Smooth muscle cell (in vitro differentiated cells): ENCODE results near the gene C14orf93. TPM values are rescaled to one million over a fixed set of nuclear protein-coding genes. Genes with fewer than 3 reads are reported as not detected.

Source experiments
- DNase-seq: peaks from one replicate; lab custom pipeline; 2025; ENCODE audit not compliant: unreplicated experiment; lab: John Stamatoyannopoulos, UW
- H2AFZ ChIP-seq: fragments of 200-600 bp; sonication (generic); 2 replicates; pipeline ENCODE4 v1.6.0; 2016; ENCODE audit warnings: antibody characterized with exemption, low read depth, mild to moderate bottlenecking
- H3F3A ChIP-seq: fragments of 200-600 bp; sonication (generic); 2 replicates; pipeline ENCODE4 v1.6.0; 2017; ENCODE audit warnings: antibody characterized with exemption, low read depth
- H3K27ac ChIP-seq: fragments of 200-600 bp; sonication (generic); 2 replicates; pipeline ENCODE4 v1.5.1; 2016; ENCODE audit warnings: low read depth, mild to moderate bottlenecking
- H3K27me3 ChIP-seq: fragments of 200-600 bp; sonication (generic); 2 replicates; pipeline ENCODE4 v1.6.1; 2016; ENCODE audit warnings: low read depth, mild to moderate bottlenecking
- H3K36me3 ChIP-seq: fragments of 200-600 bp; sonication (generic); 2 replicates; pipeline ENCODE4 v1.5.1; 2016; ENCODE audit warnings: low read depth
- H3K4me1 ChIP-seq: fragments of 200-600 bp; sonication (generic); 2 replicates; pipeline ENCODE4 v1.5.1; 2016; ENCODE audit warnings: low read depth
- H3K4me2 ChIP-seq: fragments of 200-600 bp; sonication (generic); 2 replicates; pipeline ENCODE4 v1.6.0; 2016; ENCODE audit warnings: mild to moderate bottlenecking
- H3K4me3 ChIP-seq: fragments of 200-600 bp; sonication (generic); 2 replicates; pipeline ENCODE4 v1.5.1; 2016; ENCODE audit warnings: mild to moderate bottlenecking
- H3K79me2 ChIP-seq: fragments of 200-600 bp; sonication (generic); 2 replicates; pipeline ENCODE4 v1.6.0; 2016; ENCODE audit warnings: low read depth, mild to moderate bottlenecking
- H3K9ac ChIP-seq: fragments of 200-600 bp; sonication (generic); 2 replicates; pipeline ENCODE4 v1.6.0; 2016; ENCODE audit warnings: low read depth
- H3K9me3 ChIP-seq: fragments of 200-600 bp; sonication (generic); replicated peaks from 2 replicates; pipeline ENCODE4 v1.5.1; 2016; ENCODE audit warnings: low read depth
- H4K20me1 ChIP-seq: fragments of 200-600 bp; sonication (generic); 2 replicates; pipeline ENCODE4 v1.6.0; 2016; ENCODE audit warnings: low read depth
- CTCF ChIP-seq: fragments of 200-600 bp; sonication (generic); IDR thresholded peaks from 2 replicates; pipeline ENCODE4 v1.5.1; 2017; ENCODE audit warnings: borderline replicate concordance, mild to moderate bottlenecking, antibody characterized with exemption; ENCODE audit not compliant: insufficient read depth, poor library complexity, severe bottlenecking
- WGBS: methylation state at CpG from one replicate; pipeline ENCODE4 v1.1.7; 2016; ENCODE audit warnings: low lambda C conversion rate; 5-methylcytosine and 5-hydroxymethylcytosine counted together
- polyA plus RNA-seq: library from polyadenylated mRNA; unstranded; fragments of >200 nt; fragmentation: Nextera tagmentation; extraction: Ambion mirVana; gene quantifications from 2 replicates; pipeline ENCODE4 v1.2.1, GENCODE V29; 2016
- total RNA-seq: library from RNA; depleted of rRNA; stranded (reverse); fragments of >200 nt; gene quantifications from 2 replicates; pipeline ENCODE4 v1.2.3, GENCODE V29; 2014

Gene C14orf93
- total and polyA plus RNA-seq, 2 experiments from 2014 or later, result 6.7 to 10.2 TPM

- peak overlapping the region; percentile 95 for H2AFZ ChIP-seq
- peaks cover 3% of the 10 kb centered on the region for H3F3A ChIP-seq
- H3K9ac ChIP-seq, result peak overlapping the region; percentile 47
- DNase-seq, result no peak
- H4K20me1 ChIP-seq, result no peaks in the 10 kb centered on the region
- peaks cover 11% of the 10 kb centered on the region for H3K4me1 ChIP-seq
- peak overlapping the region; percentile 66 for H3K4me3 ChIP-seq
- TF ChIP-seq CTCF, result no peak
- H3K36me3 ChIP-seq, result no peaks in the 10 kb centered on the region
- peak overlapping the region; percentile 42 for H3K27ac ChIP-seq
- no peaks in the 10 kb centered on the region for H3K27me3 ChIP-seq
- H3K4me2 ChIP-seq, result peak overlapping the region; percentile 86
- no peaks in the 10 kb centered on the region for H3K79me2 ChIP-seq
- WGBS, result 25% methylated on average over 8 of the region's 8 CpGs
- no peaks in the 10 kb centered on the region for H3K9me3 ChIP-seq
These were observed 432 bp downstream of the C14orf93 start for GRCh38 chr14:23009483-23009938.

DNA sequence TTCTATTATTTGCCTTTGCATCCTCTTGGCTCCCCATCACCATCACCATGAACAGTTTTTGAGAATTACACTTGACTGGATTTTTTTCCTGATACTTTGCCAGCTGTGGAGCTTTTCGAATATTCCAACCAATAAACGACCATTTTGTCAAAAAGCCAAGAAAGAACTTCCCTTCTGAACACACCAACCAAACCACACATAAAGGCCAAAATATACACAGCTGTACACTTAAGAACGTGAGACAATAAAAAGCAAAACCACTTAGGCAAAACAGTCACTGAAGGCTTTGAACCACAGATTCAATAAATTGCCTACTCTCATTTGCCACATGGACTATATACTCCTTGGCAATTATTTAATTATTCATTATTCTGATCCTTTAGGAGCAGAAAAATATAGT is 1.1 kb downstream of the C14orf93 start:
- H2AFZ ChIP-seq, result no peak overlapping the region
- no peak for DNase-seq
- no peak overlapping the region for H3K27ac ChIP-seq
- no peak for TF ChIP-seq CTCF
- no peaks in the 10 kb centered on the region for H3K27me3 ChIP-seq
- H3K79me2 ChIP-seq, result no peaks in the 10 kb centered on the region
- no peaks in the 10 kb centered on the region for H3K36me3 ChIP-seq
- peaks cover 3% of the 10 kb centered on the region for H3F3A ChIP-seq
- H4K20me1 ChIP-seq, result no peaks in the 10 kb centered on the region
- 77% methylated on average over 3 of the region's 3 CpGs for WGBS
- H3K9me3 ChIP-seq, result no peaks in the 10 kb centered on the region
- peaks cover 11% of the 10 kb centered on the region for H3K4me1 ChIP-seq
- peak overlapping the region; percentile 86 for H3K4me2 ChIP-seq
- no peak overlapping the region for H3K4me3 ChIP-seq
- no peak overlapping the region for H3K9ac ChIP-seq

DNA sequence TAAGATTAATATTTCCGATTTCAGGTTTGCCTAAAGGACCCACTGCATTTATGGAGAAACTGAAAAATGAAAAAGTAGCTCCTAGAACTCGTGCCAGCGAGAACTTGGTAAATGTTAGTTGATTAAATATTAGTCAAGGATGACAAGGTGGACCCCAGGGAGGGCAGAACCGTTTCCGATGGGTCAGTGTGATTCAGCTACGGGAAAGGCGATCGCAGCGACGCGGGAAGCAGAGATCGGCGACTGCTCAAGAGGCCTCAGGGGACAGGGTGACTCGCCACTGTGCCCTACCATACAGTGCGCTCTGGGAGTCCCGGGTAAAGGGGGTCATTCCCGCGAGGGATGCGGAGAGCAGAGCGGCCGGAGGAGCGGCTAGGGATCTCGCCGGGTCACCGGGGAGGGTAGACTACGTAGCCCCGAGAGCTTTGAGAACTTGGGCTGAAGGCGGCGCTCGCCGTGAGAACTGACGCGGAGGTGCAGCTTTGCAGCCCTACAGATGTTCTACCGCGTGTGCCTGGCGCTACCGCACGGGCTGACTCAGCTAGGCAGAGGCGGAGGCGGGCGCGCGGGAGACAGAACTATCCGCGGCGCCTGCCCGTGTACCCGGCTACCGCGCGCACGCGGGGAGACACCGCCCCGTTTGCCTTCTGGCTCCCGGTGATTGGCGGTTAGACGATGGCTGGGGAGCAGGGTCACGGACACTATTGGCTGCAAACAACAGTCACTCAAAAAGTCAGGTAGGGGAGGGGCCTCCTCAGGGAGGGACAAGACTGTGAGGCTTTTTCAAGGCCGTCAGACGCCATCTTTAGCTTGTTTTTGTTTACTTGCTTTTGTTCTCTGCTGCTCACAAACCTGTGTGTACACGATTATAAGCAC is 3.2 kb downstream of the C14orf93 start:
- H3K79me2 ChIP-seq, result no peaks in the 10 kb centered on the region
- H4K20me1 ChIP-seq, result no peaks in the 10 kb centered on the region
- peak overlapping the region; percentile 64 for H3K4me3 ChIP-seq
- no peak for TF ChIP-seq CTCF
- H3K36me3 ChIP-seq, result no peaks in the 10 kb centered on the region
- H3K27ac ChIP-seq, result peak overlapping the region; percentile 91
- peak overlapping the region; percentile 86 for H3K4me2 ChIP-seq
- peak; percentile 82 for DNase-seq
- H3K9me3 ChIP-seq, result no peaks in the 10 kb centered on the region
- H2AFZ ChIP-seq, result peak overlapping the region; percentile 99
- peaks cover 3% of the 10 kb centered on the region for H3F3A ChIP-seq
- WGBS, result 2% methylated on average over 62 of the region's 62 CpGs
- peak overlapping the region; percentile 82 for H3K9ac ChIP-seq
- no peaks in the 10 kb centered on the region for H3K27me3 ChIP-seq
- H3K4me1 ChIP-seq, result peaks cover 11% of the 10 kb centered on the region
